ENCODE measurements around the gene TBX1. TPM values are rescaled to one million over a fixed set of nuclear protein-coding genes. Genes with fewer than 3 reads are reported as not detected.

The TBX1 gene
- total and polyA plus RNA-seq, 2 of the 8 experiments (the other 6 are each of a cell fraction or from before 2014, with no cell fraction given) = 0.28 TPM; not detected in 1

DNA sequence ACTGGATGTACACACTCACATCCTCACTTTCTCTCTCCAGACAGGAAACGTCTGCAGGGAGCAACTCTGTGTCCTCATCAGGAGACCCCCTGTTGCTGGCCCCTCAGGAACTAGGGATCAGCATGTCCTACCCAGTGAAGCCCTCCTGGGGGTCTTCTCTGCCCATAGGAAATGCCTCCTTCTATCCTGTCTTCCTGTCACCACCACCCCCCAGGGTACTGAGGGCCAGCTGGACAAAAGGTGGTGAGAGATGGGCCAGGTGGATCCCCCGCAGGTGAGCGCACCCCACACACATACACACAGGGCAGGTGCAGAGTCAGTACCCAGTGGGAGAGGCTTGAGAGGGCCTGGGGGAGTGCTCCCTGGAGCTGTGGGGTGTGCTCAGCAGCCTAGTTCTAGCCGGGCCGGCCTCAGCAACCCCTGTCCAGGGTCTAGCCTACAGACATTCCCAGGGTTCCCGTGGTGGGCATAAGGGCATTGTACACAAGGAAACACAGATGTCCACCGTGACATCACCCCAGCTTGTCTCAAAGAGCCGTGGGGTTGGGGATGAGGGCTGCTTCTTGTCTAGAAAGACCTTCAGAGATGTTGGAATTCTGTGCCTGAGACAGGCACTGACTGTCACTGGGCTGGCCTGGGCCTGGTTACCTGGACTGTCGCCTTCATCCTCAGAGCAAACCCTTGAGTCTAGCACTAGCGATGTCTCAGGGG is 28.0 kb upstream of the TBX1 start (continued):
- TF ChIP-seq, protein P1, sequence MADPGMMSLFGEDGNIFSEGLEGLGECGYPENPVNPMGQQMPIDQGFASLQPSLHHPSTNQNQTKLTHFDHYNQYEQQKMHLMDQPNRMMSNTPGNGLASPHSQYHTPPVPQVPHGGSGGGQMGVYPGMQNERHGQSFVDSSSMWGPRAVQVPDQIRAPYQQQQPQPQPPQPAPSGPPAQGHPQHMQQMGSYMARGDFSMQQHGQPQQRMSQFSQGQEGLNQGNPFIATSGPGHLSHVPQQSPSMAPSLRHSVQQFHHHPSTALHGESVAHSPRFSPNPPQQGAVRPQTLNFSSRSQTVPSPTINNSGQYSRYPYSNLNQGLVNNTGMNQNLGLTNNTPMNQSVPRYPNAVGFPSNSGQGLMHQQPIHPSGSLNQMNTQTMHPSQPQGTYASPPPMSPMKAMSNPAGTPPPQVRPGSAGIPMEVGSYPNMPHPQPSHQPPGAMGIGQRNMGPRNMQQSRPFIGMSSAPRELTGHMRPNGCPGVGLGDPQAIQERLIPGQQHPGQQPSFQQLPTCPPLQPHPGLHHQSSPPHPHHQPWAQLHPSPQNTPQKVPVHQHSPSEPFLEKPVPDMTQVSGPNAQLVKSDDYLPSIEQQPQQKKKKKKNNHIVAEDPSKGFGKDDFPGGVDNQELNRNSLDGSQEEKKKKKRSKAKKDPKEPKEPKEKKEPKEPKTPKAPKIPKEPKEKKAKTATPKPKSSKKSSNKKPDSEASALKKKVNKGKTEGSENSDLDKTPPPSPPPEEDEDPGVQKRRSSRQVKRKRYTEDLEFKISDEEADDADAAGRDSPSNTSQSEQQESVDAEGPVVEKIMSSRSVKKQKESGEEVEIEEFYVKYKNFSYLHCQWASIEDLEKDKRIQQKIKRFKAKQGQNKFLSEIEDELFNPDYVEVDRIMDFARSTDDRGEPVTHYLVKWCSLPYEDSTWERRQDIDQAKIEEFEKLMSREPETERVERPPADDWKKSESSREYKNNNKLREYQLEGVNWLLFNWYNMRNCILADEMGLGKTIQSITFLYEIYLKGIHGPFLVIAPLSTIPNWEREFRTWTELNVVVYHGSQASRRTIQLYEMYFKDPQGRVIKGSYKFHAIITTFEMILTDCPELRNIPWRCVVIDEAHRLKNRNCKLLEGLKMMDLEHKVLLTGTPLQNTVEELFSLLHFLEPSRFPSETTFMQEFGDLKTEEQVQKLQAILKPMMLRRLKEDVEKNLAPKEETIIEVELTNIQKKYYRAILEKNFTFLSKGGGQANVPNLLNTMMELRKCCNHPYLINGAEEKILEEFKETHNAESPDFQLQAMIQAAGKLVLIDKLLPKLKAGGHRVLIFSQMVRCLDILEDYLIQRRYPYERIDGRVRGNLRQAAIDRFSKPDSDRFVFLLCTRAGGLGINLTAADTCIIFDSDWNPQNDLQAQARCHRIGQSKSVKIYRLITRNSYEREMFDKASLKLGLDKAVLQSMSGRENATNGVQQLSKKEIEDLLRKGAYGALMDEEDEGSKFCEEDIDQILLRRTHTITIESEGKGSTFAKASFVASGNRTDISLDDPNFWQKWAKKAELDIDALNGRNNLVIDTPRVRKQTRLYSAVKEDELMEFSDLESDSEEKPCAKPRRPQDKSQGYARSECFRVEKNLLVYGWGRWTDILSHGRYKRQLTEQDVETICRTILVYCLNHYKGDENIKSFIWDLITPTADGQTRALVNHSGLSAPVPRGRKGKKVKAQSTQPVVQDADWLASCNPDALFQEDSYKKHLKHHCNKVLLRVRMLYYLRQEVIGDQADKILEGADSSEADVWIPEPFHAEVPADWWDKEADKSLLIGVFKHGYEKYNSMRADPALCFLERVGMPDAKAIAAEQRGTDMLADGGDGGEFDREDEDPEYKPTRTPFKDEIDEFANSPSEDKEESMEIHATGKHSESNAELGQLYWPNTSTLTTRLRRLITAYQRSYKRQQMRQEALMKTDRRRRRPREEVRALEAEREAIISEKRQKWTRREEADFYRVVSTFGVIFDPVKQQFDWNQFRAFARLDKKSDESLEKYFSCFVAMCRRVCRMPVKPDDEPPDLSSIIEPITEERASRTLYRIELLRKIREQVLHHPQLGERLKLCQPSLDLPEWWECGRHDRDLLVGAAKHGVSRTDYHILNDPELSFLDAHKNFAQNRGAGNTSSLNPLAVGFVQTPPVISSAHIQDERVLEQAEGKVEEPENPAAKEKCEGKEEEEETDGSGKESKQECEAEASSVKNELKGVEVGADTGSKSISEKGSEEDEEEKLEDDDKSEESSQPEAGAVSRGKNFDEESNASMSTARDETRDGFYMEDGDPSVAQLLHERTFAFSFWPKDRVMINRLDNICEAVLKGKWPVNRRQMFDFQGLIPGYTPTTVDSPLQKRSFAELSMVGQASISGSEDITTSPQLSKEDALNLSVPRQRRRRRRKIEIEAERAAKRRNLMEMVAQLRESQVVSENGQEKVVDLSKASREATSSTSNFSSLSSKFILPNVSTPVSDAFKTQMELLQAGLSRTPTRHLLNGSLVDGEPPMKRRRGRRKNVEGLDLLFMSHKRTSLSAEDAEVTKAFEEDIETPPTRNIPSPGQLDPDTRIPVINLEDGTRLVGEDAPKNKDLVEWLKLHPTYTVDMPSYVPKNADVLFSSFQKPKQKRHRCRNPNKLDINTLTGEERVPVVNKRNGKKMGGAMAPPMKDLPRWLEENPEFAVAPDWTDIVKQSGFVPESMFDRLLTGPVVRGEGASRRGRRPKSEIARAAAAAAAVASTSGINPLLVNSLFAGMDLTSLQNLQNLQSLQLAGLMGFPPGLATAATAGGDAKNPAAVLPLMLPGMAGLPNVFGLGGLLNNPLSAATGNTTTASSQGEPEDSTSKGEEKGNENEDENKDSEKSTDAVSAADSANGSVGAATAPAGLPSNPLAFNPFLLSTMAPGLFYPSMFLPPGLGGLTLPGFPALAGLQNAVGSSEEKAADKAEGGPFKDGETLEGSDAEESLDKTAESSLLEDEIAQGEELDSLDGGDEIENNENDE (IDR thresholded peaks at IDR 0.05; ENCODE audit: insufficient replicate concordance, low read length) = no peak
- no peak for TF ChIP-seq ATF3 (IDR thresholded peaks at IDR 0.05; ENCODE audit: insufficient read depth, low read depth, low read length)
- TF ChIP-seq POLR2AphosphoS5 (IDR thresholded peaks at IDR 0.05; ENCODE audit: low read depth, low read length) = no peak
- no peak for TF ChIP-seq TAF1 (IDR thresholded peaks at IDR 0.05; ENCODE audit: low read depth, low read length)
- no peak for TF ChIP-seq RBBP5 (IDR thresholded peaks at IDR 0.05; ENCODE audit: borderline replicate concordance, low read depth, low read length)
- TF ChIP-seq ZNF274 (IDR thresholded peaks at IDR 0.05; ENCODE audit: borderline replicate concordance, extremely low read depth, low read length) = no peak
- no peak for TF ChIP-seq MAFK (IDR thresholded peaks at IDR 0.05; ENCODE audit: low read depth, low read length)
- no peak for TF ChIP-seq SP2 (IDR thresholded peaks at IDR 0.05; ENCODE audit: low read length)
- TF ChIP-seq HDAC6 (IDR thresholded peaks at IDR 0.05; ENCODE audit: low read depth, low read length) = no peak
- no peak for TF ChIP-seq HDAC2 (IDR thresholded peaks at IDR 0.05; ENCODE audit: borderline replicate concordance in 1 of 2, low read depth in 2 of 2, low read length in 2 of 2)
